GM23338 (cell line): Measurements from ENCODE around the gene RFX7.

Experiments
- CREB1 ChIP-seq: fragments of 250-450 bp; sonication (Bioruptor Pico); IDR thresholded peaks from 2 replicates; pipeline ENCODE4 v1.5.0; 2020; ENCODE audit warnings: low read depth, mild to moderate bottlenecking, moderate library complexity
- EZH2phosphoT487 ChIP-seq: fragments of 200-600 bp; sonication (generic); IDR thresholded peaks from one replicate; pipeline ENCODE4 v1.8.1; 2018; ENCODE audit warnings: antibody characterized with exemption; ENCODE audit not compliant: unreplicated experiment
- POLR2AphosphoS5 ChIP-seq: IDR thresholded peaks from 2 replicates; pipeline ENCODE4 v1.6.1; 2016; ENCODE audit warnings: antibody characterized with exemption, low read depth
- STAT1 ChIP-seq: IDR thresholded peaks from one replicate; pipeline ENCODE4 v1.6.1; 2016; ENCODE audit warnings: antibody characterized with exemption; ENCODE audit not compliant: unreplicated experiment
- TF ChIP-seq, protein P1 (sequence below), 2 experiments: fragments of 200-600 bp in 1 of 2; sonication (generic) in 1 of 2; conservative IDR thresholded peaks; 2 replicates each; pipeline versions ENCODE4 v1.5.1 to v1.6.1; 2016 to 2017; ENCODE audit warnings: antibody characterized with exemption in 2 of 2, low read depth in 2 of 2, mild to moderate bottlenecking in 2 of 2, moderate library complexity in 1 of 2

DNA sequence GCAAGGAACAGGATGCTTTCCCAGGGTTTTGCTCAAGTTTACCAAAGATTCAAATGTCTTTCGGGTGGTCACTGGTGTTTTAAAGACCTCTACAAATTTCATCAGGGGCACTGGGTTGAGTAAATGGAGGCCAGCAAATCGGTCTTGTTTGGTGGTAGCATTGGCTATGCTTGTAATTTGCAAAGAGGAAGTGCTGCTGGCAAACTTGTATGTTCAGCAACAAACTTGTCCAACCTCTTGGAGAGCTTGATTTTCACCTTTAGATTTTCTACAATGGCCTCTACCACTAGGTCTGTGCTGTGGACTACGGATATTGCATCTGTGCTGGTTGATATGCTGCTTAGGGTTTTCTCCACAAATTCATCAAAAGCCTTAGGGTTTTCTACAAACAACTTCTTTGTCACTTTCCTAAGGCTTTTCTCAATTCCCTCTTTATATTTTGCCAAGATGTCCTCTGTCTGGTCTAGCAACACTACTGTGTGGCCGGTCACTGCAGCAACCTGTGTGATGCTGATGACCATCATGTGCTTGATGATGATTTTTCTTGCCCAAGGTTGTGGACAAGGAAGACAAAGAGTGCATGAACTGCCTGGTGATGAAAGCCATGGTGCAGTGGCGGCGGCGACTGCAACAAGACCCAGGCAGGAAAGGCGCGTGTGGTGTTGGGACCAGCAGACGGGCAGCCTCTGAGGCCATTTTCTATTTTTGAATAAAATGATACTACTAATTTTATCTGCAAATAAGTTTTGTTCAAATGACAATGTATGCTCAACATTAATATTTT is 50.8 kb downstream of the RFX7 start:
- TF ChIP-seq, protein P1, sequence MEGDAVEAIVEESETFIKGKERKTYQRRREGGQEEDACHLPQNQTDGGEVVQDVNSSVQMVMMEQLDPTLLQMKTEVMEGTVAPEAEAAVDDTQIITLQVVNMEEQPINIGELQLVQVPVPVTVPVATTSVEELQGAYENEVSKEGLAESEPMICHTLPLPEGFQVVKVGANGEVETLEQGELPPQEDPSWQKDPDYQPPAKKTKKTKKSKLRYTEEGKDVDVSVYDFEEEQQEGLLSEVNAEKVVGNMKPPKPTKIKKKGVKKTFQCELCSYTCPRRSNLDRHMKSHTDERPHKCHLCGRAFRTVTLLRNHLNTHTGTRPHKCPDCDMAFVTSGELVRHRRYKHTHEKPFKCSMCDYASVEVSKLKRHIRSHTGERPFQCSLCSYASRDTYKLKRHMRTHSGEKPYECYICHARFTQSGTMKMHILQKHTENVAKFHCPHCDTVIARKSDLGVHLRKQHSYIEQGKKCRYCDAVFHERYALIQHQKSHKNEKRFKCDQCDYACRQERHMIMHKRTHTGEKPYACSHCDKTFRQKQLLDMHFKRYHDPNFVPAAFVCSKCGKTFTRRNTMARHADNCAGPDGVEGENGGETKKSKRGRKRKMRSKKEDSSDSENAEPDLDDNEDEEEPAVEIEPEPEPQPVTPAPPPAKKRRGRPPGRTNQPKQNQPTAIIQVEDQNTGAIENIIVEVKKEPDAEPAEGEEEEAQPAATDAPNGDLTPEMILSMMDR (conservative IDR thresholded peaks at IDR 0.05; ENCODE audit: low read depth in 2 of 2) = no peak
- no peak for TF ChIP-seq EZH2phosphoT487
- no peak for TF ChIP-seq CREB1 (CRISPR knock-in tag)
- no peak for TF ChIP-seq STAT1
- no peak for TF ChIP-seq POLR2AphosphoS5
